Tibial nerve (tissue), 4 donors: ENCODE results near the gene MRPS9.

Source experiments
- CTCF ChIP-seq, 5 experiments: fragments of 200-600 bp in 3 of 5; fragments of 450-650 bp in 2 of 5; sonication (generic) in 3 of 5; IDR thresholded peaks; one replicate each; pipeline ENCODE4 v1.5.1; 2016 to 2019; ENCODE audit warnings: antibody characterized with exemption in 5 of 5, mild to moderate bottlenecking in 3 of 5, moderate library complexity in 2 of 5
- EP300 ChIP-seq, 2 donors: sonication (generic); formaldehyde crosslinking; IDR thresholded peaks; one replicate each; pipeline ENCODE4 v1.6.1; 2017; ENCODE audit warnings: antibody characterized with exemption in 2 of 2, mild to moderate bottlenecking in 1 of 2
- POLR2A ChIP-seq, 2 donors: fragments of 450-650 bp; IDR thresholded peaks; one replicate each; pipeline ENCODE4 v1.6.1; 2017; ENCODE audit warnings: antibody characterized with exemption in 2 of 2, mild to moderate bottlenecking in 2 of 2, moderate library complexity in 2 of 2

DNA sequence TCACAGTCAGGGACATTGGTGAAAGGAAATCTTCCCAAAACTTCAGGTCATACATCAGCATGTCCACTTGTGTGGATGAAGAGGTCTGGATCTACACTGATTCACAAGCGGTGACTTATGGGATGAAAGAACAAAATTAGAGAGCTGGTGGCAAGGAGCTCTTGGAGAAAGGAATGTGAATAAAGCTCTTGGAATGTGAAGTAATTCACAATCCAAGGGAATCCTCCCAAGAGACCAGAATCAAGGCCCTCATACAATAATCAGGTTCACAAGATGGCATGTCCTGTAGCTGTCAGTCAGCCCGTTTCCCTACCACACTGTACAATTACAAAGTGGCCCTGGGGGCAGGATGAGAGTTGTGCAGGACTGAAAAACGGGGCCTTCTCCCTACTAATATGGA, 96.2 kb downstream of the MRPS9 start:
- TF ChIP-seq CTCF (IDR thresholded peaks at IDR 0.05) (no peak), POLR2A (IDR thresholded peaks at IDR 0.05) (no peak), EP300 (IDR thresholded peaks at IDR 0.05) (no peak)
